ENCODE measurements around the gene CDPF1.
"Not testable (repeated sequence)": the region's sequence is repeated elsewhere in the genome, so short reads cannot be mapped to it uniquely, and the experiment has no call there.

The CDPF1 gene

GRCh38 chr22:46224044-46224897, 25.8 kb downstream of the CDPF1 start:
- no peak for DNase-seq

- DNase-seq, result no peak
Measured at GRCh38 chr22:46220921-46221320, 29.2 kb downstream of the CDPF1 start.

GRCh38 chr22:46219636-46220035, 30.5 kb downstream of the CDPF1 start:
- DNase-seq, result no peak

GRCh38 chr22:46214616-46215015, 35.5 kb downstream of the CDPF1 start:
- no peak for DNase-seq

GRCh38 chr22:46214149-46214548, 35.9 kb downstream of the CDPF1 start:
- no peak for DNase-seq

GRCh38 chr22:46213052-46213451, 37.0 kb downstream of the CDPF1 start:
- no peak for DNase-seq

GRCh38 chr22:46212195-46212594, 37.9 kb downstream of the CDPF1 start:
- no peak for DNase-seq

- no peak for DNase-seq
Measured at GRCh38 chr22:46209262-46209661, 40.8 kb downstream of the CDPF1 start.

GRCh38 chr22:46203601-46203980, 46.5 kb downstream of the CDPF1 start:
- no peak for DNase-seq

GRCh38 chr22:46202897-46203600, 47.0 kb downstream of the CDPF1 start:
- no peak for DNase-seq

- DNase-seq, result no peak
Measured at GRCh38 chr22:46201059-46201757, 48.9 kb downstream of the CDPF1 start.

GRCh38 chr22:46198806-46199205, 51.3 kb downstream of the CDPF1 start:
- not testable (repeated sequence) for DNase-seq

GRCh38 chr22:46198274-46198673, 51.8 kb downstream of the CDPF1 start:
- no peak for DNase-seq

- no peak for DNase-seq
Measured at GRCh38 chr22:46196278-46196677, 53.8 kb downstream of the CDPF1 start.

- no peak for DNase-seq
Measured at GRCh38 chr22:46195487-46196165, 54.5 kb downstream of the CDPF1 start.

All from stimulated activated naive CD4-positive, alpha-beta T cell (primary cell).